Left ventricle myocardium inferior (tissue), 1 donor: ENCODE data around the gene LYVE1. TPM values are rescaled to one million over a fixed set of nuclear protein-coding genes. Genes with fewer than 3 reads are reported as not detected.

Experiments
- DNase-seq: peaks from one replicate; pipeline ENCODE4 v3.0.0-alpha.2; 2020
- H3K27ac ChIP-seq: fragments of 200-600 bp; replicated peaks from 2 replicates; pipeline ENCODE4 v1.8.0; 2021
- H3K27me3 ChIP-seq: fragments of 200-600 bp; 2 replicates; pipeline ENCODE4 v1.8.0; 2021; ENCODE audit warnings: low read depth
- H3K36me3 ChIP-seq: fragments of 200-600 bp; 2 replicates; pipeline ENCODE4 v1.8.0; 2021
- H3K4me1 ChIP-seq: fragments of 200-600 bp; 2 replicates; pipeline ENCODE4 v1.8.0; 2021
- H3K4me3 ChIP-seq: fragments of 200-600 bp; 2 replicates; pipeline ENCODE4 v1.8.0; 2021; ENCODE audit warnings: mild to moderate bottlenecking, moderate library complexity
- H3K9me3 ChIP-seq: fragments of 200-600 bp; replicated peaks from 2 replicates; pipeline ENCODE4 v1.8.0; 2021
- CTCF ChIP-seq: fragments of 200-600 bp; IDR thresholded peaks from 2 replicates; pipeline ENCODE4 v1.8.0; 2021; ENCODE audit warnings: antibody characterized with exemption, mild to moderate bottlenecking, borderline replicate concordance
- intact Hi-C: fragments of 100-400 bp; cut with micrococcal nuclease; formaldehyde crosslinking; loops from one replicate; pipeline ENCODE4 v1.11.0; 2022
- total RNA-seq: library from RNA; stranded (reverse); fragmentation: NEBNext Ultra II Directional; extraction: Animal tissue kit (Norgen Biotek cat#: 25700); gene quantifications from one replicate; pipeline ENCODE4 v1.2.1, GENCODE V29; 2021
- donor health status: DM: no; HTN: yes; CAD: no; lungs with severe emphysema.

The LYVE1 gene
- total RNA-seq, 1 donor from 2014 or later: 41.1 TPM

GRCh38 chr11:10550503-10551289 is 17.8 kb downstream of the LYVE1 start:
- intact Hi-C loops: no loop called here
- Histone ChIP-seq H3K4me3 (no peak overlapping the region), H3K4me1 (no peaks in the 10 kb centered on the region), H3K27ac (no peak overlapping the region), H3K9me3 (no peaks in the 10 kb centered on the region), H3K36me3 (no peaks in the 10 kb centered on the region), H3K27me3 (no peaks in the 10 kb centered on the region)
- TF ChIP-seq CTCF: no peak
- DNase-seq: no peak

- no peak for DNase-seq
- intact Hi-C loops: no loop called here
- Histone ChIP-seq H3K27me3 (no peaks in the 10 kb centered on the region), H3K4me3 (no peak overlapping the region), H3K4me1 (peaks cover 17% of the 10 kb centered on the region), H3K9me3 (no peaks in the 10 kb centered on the region), H3K36me3 (no peaks in the 10 kb centered on the region), H3K27ac (no peak overlapping the region)
- no peak for TF ChIP-seq CTCF
Measured at GRCh38 chr11:10544491-10545465, 23.7 kb downstream of the LYVE1 start.

- DNase-seq: no peak
- Histone ChIP-seq H3K36me3 (no peaks in the 10 kb centered on the region), H3K27me3 (no peaks in the 10 kb centered on the region), H3K27ac (no peak overlapping the region), H3K4me3 (no peak overlapping the region), H3K4me1 (peaks cover 23% of the 10 kb centered on the region), H3K9me3 (no peaks in the 10 kb centered on the region)
- intact Hi-C loops: no loop called here
- TF ChIP-seq CTCF: no peak
Measured at GRCh38 chr11:10543782-10544181, 24.7 kb downstream of the LYVE1 start.

GRCh38 chr11:10542776-10543175 is 25.7 kb downstream of the LYVE1 start:
- TF ChIP-seq CTCF: no peak
- intact Hi-C loops: no loop called here

GRCh38 chr11:10541561-10541930 is 26.9 kb downstream of the LYVE1 start:
- no peak for TF ChIP-seq CTCF
- DNase-seq: no peak
- peaks cover 23% of the 10 kb centered on the region for H3K4me1 ChIP-seq
- H3K27ac ChIP-seq: peak overlapping the region; percentile 93
- no peaks in the 10 kb centered on the region for H3K27me3 ChIP-seq
- H3K9me3 ChIP-seq: no peaks in the 10 kb centered on the region
- no peaks in the 10 kb centered on the region for H3K36me3 ChIP-seq
- intact Hi-C loops: no loop called here
- H3K4me3 ChIP-seq: peak overlapping the region; percentile 97

More at GRCh38 chr11:10542776-10543175, 25.7 kb downstream of the LYVE1 start:
- DNase-seq: no peak
- H3K4me3 ChIP-seq: no peak overlapping the region
- no peaks in the 10 kb centered on the region for H3K36me3 ChIP-seq
- no peak overlapping the region for H3K27ac ChIP-seq
- no peaks in the 10 kb centered on the region for H3K27me3 ChIP-seq
- H3K4me1 ChIP-seq: peaks cover 23% of the 10 kb centered on the region
- H3K9me3 ChIP-seq: no peaks in the 10 kb centered on the region
